Measurements from ENCODE around the gene SPRY2. TPM values are rescaled to one million over a fixed set of nuclear protein-coding genes. Genes with fewer than 3 reads are reported as not detected.

The SPRY2 gene
- total and polyA plus RNA-seq, 4 experiments from 2014 or later: 0.38 to 0.42 TPM; not detected in 2

GRCh38 chr13:80340651-80341100, 250 bp downstream of the SPRY2 start:
- H3K9me3 ChIP-seq (ENCODE audit: control insufficient read depth in 1 of 2, low read length in 2 of 2): no peaks in the 10 kb centered on the region
- H3K27ac ChIP-seq (ENCODE audit: low read depth, low read length): no peak overlapping the region
- H3K36me3 ChIP-seq (ENCODE audit: insufficient read depth, low read length): no peaks in the 10 kb centered on the region
- H3K27me3 ChIP-seq (ENCODE audit: insufficient read depth, low read length): peaks cover 24% of the 10 kb centered on the region
- peaks cover 17 to 25% of the 10 kb centered on the region in 2 donors for H3K27me3 Mint-ChIP-seq
- H3K4me1 ChIP-seq (ENCODE audit: insufficient read depth, low read length): peaks cover 38% of the 10 kb centered on the region
- CTCF ChIA-PET (ENCODE audit: partially characterized antibody): no interaction called here
- H3K36me3 Mint-ChIP-seq: no peaks in the 10 kb centered on the region
- POLR2A ChIA-PET (ENCODE audit: partially characterized antibody): no interaction called here
- intact Hi-C loops (cut with micrococcal nuclease): loop anchor here (5.0 kb wide), 1 partner anchor 933 kb away; the partner anchor contains the start of gene RBM26
- no peak for DNase-seq
- H3K4me1 Mint-ChIP-seq: peaks cover 9 to 28% (median 19%) of the 10 kb centered on the region in 4 donors
- no peak overlapping the region for H3K27ac Mint-ChIP-seq
- peaks cover 0 to 6% (median 0%) of the 10 kb centered on the region in 8 donors for H3K9me3 Mint-ChIP-seq
- H3K4me3 Mint-ChIP-seq: peak overlapping the region in 7 of 8 donors; percentile 80 to 86 (median 86)
- peak overlapping the region in 1 of 2 donors; percentile 47 for H3K4me3 ChIP-seq (ENCODE audit: low read length in 2 of 2)

- H3K4me1 ChIP-seq (ENCODE audit: insufficient read depth, low read length): peaks cover 38% of the 10 kb centered on the region
- intact Hi-C loops (cut with micrococcal nuclease): loop anchor here (5.0 kb wide), 1 partner anchor 933 kb away; the partner anchor contains the start of gene RBM26
- H3K9me3 ChIP-seq (ENCODE audit: control insufficient read depth in 1 of 2, low read length in 2 of 2): no peaks in the 10 kb centered on the region
- peaks cover 24% of the 10 kb centered on the region for H3K27me3 ChIP-seq (ENCODE audit: insufficient read depth, low read length)
- Mint-ChIP-seq H3K4me1 (peaks cover 9 to 28% (median 19%) of the 10 kb centered on the region in 4 donors), H3K27me3 (peaks cover 18 to 19% of the 10 kb centered on the region in 2 donors), H3K4me3 (peak overlapping the region in 7 of 8 donors; percentile 80 to 86 (median 86)), H3K9me3 (peaks cover 0 to 2% (median 0%) of the 10 kb centered on the region in 8 donors), H3K36me3 (no peaks in the 10 kb centered on the region), H3K27ac (no peak overlapping the region)
- no peak overlapping the region for H3K27ac ChIP-seq (ENCODE audit: low read depth, low read length)
- no peaks in the 10 kb centered on the region for H3K36me3 ChIP-seq (ENCODE audit: insufficient read depth, low read length)
- CTCF ChIA-PET (ENCODE audit: partially characterized antibody): no interaction called here
- no peak for DNase-seq
- H3K4me3 ChIP-seq (ENCODE audit: low read length in 2 of 2): peak overlapping the region in 1 of 2 donors; percentile 9
- POLR2A ChIA-PET (ENCODE audit: partially characterized antibody): no interaction called here
Measured at GRCh38 chr13:80339912-80340650, 845 bp downstream of the SPRY2 start.

- Mint-ChIP-seq H3K4me3 (no peak overlapping the region), H3K27me3 (peaks cover 17 to 18% of the 10 kb centered on the region in 2 donors), H3K27ac (no peak overlapping the region), H3K36me3 (no peaks in the 10 kb centered on the region), H3K9me3 (peaks cover 0 to 2% (median 0%) of the 10 kb centered on the region in 8 donors), H3K4me1 (peaks cover 9 to 28% (median 19%) of the 10 kb centered on the region in 4 donors)
- ChIA-PET POLR2A (ENCODE audit: partially characterized antibody) (no interaction called here), CTCF (ENCODE audit: partially characterized antibody) (no interaction called here)
- H3K36me3 ChIP-seq (ENCODE audit: insufficient read depth, low read length): no peaks in the 10 kb centered on the region
- H3K9me3 ChIP-seq (ENCODE audit: control insufficient read depth in 1 of 2, low read length in 2 of 2): no peaks in the 10 kb centered on the region
- H3K27ac ChIP-seq (ENCODE audit: low read depth, low read length): no peak overlapping the region
- H3K4me1 ChIP-seq (ENCODE audit: insufficient read depth, low read length): peaks cover 38% of the 10 kb centered on the region
- intact Hi-C loops (cut with micrococcal nuclease): no loop called here
- no peak for DNase-seq
- H3K27me3 ChIP-seq (ENCODE audit: insufficient read depth, low read length): peaks cover 24% of the 10 kb centered on the region
- H3K4me3 ChIP-seq (ENCODE audit: low read length in 2 of 2): peak overlapping the region in 1 of 2 donors; percentile 9
Measured at GRCh38 chr13:80339563-80339911, 1.4 kb downstream of the SPRY2 start.

- peaks cover 24% of the 10 kb centered on the region for H3K27me3 ChIP-seq (ENCODE audit: insufficient read depth, low read length)
- peaks cover 38% of the 10 kb centered on the region for H3K4me1 ChIP-seq (ENCODE audit: insufficient read depth, low read length)
- Mint-ChIP-seq H3K4me1 (peaks cover 9 to 28% (median 19%) of the 10 kb centered on the region in 4 donors), H3K4me3 (no peak overlapping the region), H3K27ac (no peak overlapping the region), H3K27me3 (peaks cover 15 to 16% of the 10 kb centered on the region in 2 donors), H3K36me3 (no peaks in the 10 kb centered on the region), H3K9me3 (peaks cover 0 to 2% (median 0%) of the 10 kb centered on the region in 8 donors)
- no peak overlapping the region for H3K27ac ChIP-seq (ENCODE audit: low read depth, low read length)
- no peak for DNase-seq
- peak overlapping the region in 1 of 2 donors; percentile 9 for H3K4me3 ChIP-seq (ENCODE audit: low read length in 2 of 2)
- CTCF ChIA-PET (ENCODE audit: partially characterized antibody): no interaction called here
- intact Hi-C loops (cut with micrococcal nuclease): no loop called here
- POLR2A ChIA-PET (ENCODE audit: partially characterized antibody): no interaction called here
- H3K36me3 ChIP-seq (ENCODE audit: insufficient read depth, low read length): no peaks in the 10 kb centered on the region
- H3K9me3 ChIP-seq (ENCODE audit: control insufficient read depth in 1 of 2, low read length in 2 of 2): no peaks in the 10 kb centered on the region
Measured at GRCh38 chr13:80338781-80339562, 2.0 kb downstream of the SPRY2 start.

- peaks cover 29% of the 10 kb centered on the region for H3K4me1 ChIP-seq (ENCODE audit: insufficient read depth, low read length)
- H3K4me3 ChIP-seq (ENCODE audit: low read length in 2 of 2): no peak overlapping the region
- ChIA-PET CTCF (ENCODE audit: partially characterized antibody) (no interaction called here), POLR2A (ENCODE audit: partially characterized antibody) (no interaction called here)
- H3K9me3 Mint-ChIP-seq: peaks cover 0 to 2% (median 0%) of the 10 kb centered on the region in 8 donors
- no peak overlapping the region for H3K27ac Mint-ChIP-seq
- no peaks in the 10 kb centered on the region for H3K36me3 ChIP-seq (ENCODE audit: insufficient read depth, low read length)
- H3K36me3 Mint-ChIP-seq: no peaks in the 10 kb centered on the region
- H3K9me3 ChIP-seq (ENCODE audit: control insufficient read depth in 1 of 2, low read length in 2 of 2): no peaks in the 10 kb centered on the region
- intact Hi-C loops (cut with micrococcal nuclease): no loop called here
- peak overlapping the region in 1 of 8 donors; percentile 1 for H3K4me3 Mint-ChIP-seq
- H3K27ac ChIP-seq (ENCODE audit: low read depth, low read length): no peak overlapping the region
- peaks cover 12 to 17% of the 10 kb centered on the region in 2 donors for H3K27me3 Mint-ChIP-seq
- no peak for DNase-seq
- peaks cover 7 to 16% (median 11%) of the 10 kb centered on the region in 4 donors for H3K4me1 Mint-ChIP-seq
- H3K27me3 ChIP-seq (ENCODE audit: insufficient read depth, low read length): peaks cover 24% of the 10 kb centered on the region
Measured at GRCh38 chr13:80337288-80338081, 3.4 kb downstream of the SPRY2 start.

- DNase-seq: no peak
- Histone ChIP-seq H3K4me3 (ENCODE audit: low read length in 2 of 2) (no peak overlapping the region), H3K9me3 (ENCODE audit: control insufficient read depth in 1 of 2, low read length in 2 of 2) (no peaks in the 10 kb centered on the region), H3K27ac (ENCODE audit: low read depth, low read length) (no peak overlapping the region), H3K4me1 (ENCODE audit: insufficient read depth, low read length) (peaks cover 24% of the 10 kb centered on the region), H3K27me3 (ENCODE audit: insufficient read depth, low read length) (peaks cover 24% of the 10 kb centered on the region), H3K36me3 (ENCODE audit: insufficient read depth, low read length) (no peaks in the 10 kb centered on the region)
- intact Hi-C loops (cut with micrococcal nuclease): no loop called here
- H3K27me3 Mint-ChIP-seq: peaks cover 11 to 18% of the 10 kb centered on the region in 2 donors
- ChIA-PET CTCF (ENCODE audit: partially characterized antibody) (no interaction called here), POLR2A (ENCODE audit: partially characterized antibody) (no interaction called here)
- H3K36me3 Mint-ChIP-seq: no peaks in the 10 kb centered on the region
- peaks cover 0 to 5% (median 0%) of the 10 kb centered on the region in 8 donors for H3K9me3 Mint-ChIP-seq
- H3K4me1 Mint-ChIP-seq: peaks cover 4 to 10% (median 6%) of the 10 kb centered on the region in 4 donors
- no peak overlapping the region for H3K4me3 Mint-ChIP-seq
- H3K27ac Mint-ChIP-seq: no peak overlapping the region
Measured at GRCh38 chr13:80336776-80337287, 4.1 kb downstream of the SPRY2 start.
